HG03060 (cell line): ENCODE results near the gene EXOC4.
"Not testable (repeated sequence)": the region's sequence is repeated elsewhere in the genome, so short reads cannot be mapped to it uniquely, and the experiment has no call there.

ENCODE experiments used
- ATAC-seq: cut with Tn5 transposase; IDR thresholded peaks from one replicate; pipeline ENCODE4 v1.9.1; 2021; ENCODE audit warnings: low read depth, moderate number of reproducible peaks; ENCODE audit not compliant: unreplicated experiment

The EXOC4 gene

GRCh38 chr7:133873631-133874030 lies 620.8 kb downstream of the EXOC4 start:
- ATAC-seq, result no peak

- no peak for ATAC-seq
Observed at GRCh38 chr7:133883591-133883990, 630.7 kb downstream of the EXOC4 start.

GRCh38 chr7:133885213-133885612 lies 632.3 kb downstream of the EXOC4 start:
- no peak for ATAC-seq

GRCh38 chr7:133886086-133886485 lies 633.2 kb downstream of the EXOC4 start:
- ATAC-seq, result no peak

GRCh38 chr7:133886797-133887196 lies 633.9 kb downstream of the EXOC4 start:
- no peak for ATAC-seq

GRCh38 chr7:133887459-133887858 lies 634.6 kb downstream of the EXOC4 start:
- ATAC-seq, result no peak

GRCh38 chr7:133888061-133888930 lies 635.4 kb downstream of the EXOC4 start:
- ATAC-seq, result no peak

- ATAC-seq, result no peak
Observed at GRCh38 chr7:133904776-133905175, 651.9 kb downstream of the EXOC4 start.

GRCh38 chr7:133906553-133906952 lies 653.7 kb downstream of the EXOC4 start:
- ATAC-seq, result not testable (repeated sequence)

GRCh38 chr7:133910761-133911160 lies 657.9 kb downstream of the EXOC4 start:
- no peak for ATAC-seq

GRCh38 chr7:133911724-133912123 lies 658.8 kb downstream of the EXOC4 start:
- no peak for ATAC-seq

GRCh38 chr7:133912916-133913697 lies 660.2 kb downstream of the EXOC4 start:
- ATAC-seq, result no peak

- ATAC-seq, result no peak
Observed at GRCh38 chr7:133916621-133917020, 663.7 kb downstream of the EXOC4 start.

GRCh38 chr7:133919810-133920209 lies 666.9 kb downstream of the EXOC4 start:
- ATAC-seq, result no peak

GRCh38 chr7:133921635-133922182 lies 668.8 kb downstream of the EXOC4 start:
- no peak for ATAC-seq

- no peak for ATAC-seq
Observed at GRCh38 chr7:133923974-133924373, 671.1 kb downstream of the EXOC4 start.

GRCh38 chr7:133931053-133931452 lies 678.2 kb downstream of the EXOC4 start:
- ATAC-seq, result no peak

- no peak for ATAC-seq
Observed at GRCh38 chr7:133932591-133932990, 679.7 kb downstream of the EXOC4 start.

GRCh38 chr7:133934262-133934976 lies 681.5 kb downstream of the EXOC4 start:
- ATAC-seq, result no peak

GRCh38 chr7:133934977-133935330 lies 682.1 kb downstream of the EXOC4 start:
- ATAC-seq, result no peak

GRCh38 chr7:133936074-133936473 lies 683.2 kb downstream of the EXOC4 start:
- ATAC-seq, result no peak
